Measurements from ENCODE around the gene BZW1. TPM values are rescaled to one million over a fixed set of nuclear protein-coding genes. Genes with fewer than 3 reads are reported as not detected.
"Not testable (repeated sequence)": the region's sequence is repeated elsewhere in the genome, so short reads cannot be mapped to it uniquely, and the experiment has no call there.

Gene BZW1
- total RNA-seq, 2 experiments from 2014 or later: 497 to 509 TPM

DNA sequence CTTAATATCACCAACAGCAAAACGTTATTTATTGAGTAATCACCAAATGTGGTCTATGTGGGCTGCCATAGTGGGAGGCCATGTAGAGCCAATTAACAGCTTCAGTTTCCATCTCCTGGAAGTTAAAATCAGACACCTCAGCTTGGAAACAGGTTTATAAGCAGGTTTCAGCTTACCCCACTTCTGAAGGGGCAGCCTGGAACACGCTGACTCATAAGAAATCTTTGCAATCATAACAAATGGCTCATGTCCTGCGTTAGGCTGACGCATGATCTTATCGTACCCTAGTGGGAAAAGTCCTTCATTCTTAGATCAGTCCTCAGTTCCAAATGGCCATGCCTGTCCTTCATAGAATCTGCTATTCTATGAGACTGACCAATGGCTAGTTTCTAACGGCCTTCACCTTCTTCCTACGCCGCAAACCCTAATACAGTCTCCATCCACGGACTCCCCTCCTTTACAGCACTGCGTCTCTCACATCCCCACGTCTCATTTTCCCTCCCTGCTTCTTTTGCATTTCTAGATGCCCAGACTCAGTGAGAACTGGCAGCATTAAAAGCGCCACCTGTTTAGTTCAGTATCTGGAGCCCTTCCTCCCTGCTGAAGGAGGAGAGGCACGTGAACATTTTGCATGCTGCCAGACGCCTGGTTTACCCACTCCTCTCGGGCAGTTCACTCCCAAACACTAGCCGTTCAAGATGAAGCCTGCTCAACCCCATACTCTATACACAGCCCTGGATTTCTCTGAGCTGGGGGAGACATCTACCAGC is 24.2 kb upstream of the BZW1 start:
- CTCF ChIA-PET: no interaction called here
- POLR2A ChIA-PET: interaction anchor here (0.9 kb wide), 1 partner anchor 26 kb away, joined by 5 read pairs; no protein-coding TSS in a partner anchor

DNA sequence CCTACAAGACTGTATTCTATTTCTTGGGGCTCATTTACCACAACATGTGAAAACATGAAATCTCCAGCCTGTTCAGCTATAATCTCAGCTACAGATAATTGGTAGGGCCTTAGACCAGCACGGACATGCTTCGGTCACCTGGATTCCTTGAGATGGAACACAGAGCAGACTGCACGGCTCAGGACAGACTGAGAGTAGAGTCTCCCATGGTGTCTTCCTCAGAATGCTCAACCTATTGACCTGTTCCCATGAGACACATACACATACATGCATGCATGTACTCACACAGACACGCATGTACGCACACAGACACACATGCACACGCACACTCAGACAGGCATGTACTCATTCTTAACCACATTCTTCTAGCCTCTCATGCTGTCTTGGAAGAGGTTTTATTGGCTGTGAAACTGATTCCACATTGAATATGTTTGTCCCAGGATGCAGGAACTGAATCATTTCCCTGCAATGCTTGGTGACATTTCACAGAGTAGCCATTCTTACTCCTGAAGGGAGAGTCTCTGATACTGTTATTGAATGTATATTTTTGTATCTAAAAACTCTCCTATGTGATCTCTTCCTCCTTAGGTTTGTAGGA is 23.5 kb upstream of the BZW1 start:
- POLR2A ChIA-PET: no interaction called here
- CTCF ChIA-PET: no interaction called here

DNA sequence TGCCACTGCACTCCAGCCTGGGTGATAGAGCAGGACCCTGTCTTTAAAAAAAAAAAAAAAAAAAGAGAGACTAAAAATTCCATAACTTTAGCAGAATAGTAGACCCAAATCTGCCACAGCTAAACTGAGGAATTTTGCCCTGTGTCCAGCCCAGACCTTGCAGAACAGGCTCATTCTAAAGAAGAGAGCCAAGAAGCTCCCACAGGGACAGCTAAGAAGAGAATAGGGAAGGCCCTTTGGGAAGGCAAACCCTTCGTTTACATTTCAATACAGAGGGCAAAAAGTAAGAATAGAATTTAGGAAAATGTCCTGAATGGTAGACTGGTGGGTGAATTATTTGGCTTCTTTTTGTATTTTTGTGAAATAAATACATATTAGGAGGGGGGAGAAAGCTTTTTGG is 21.5 kb upstream of the BZW1 start:
- POLR2A ChIA-PET: interaction anchor here (0.6 kb wide), 2 partner anchors 112 to 212 kb away, joined by 4 read pairs; no protein-coding TSS in a partner anchor
- CTCF ChIA-PET: interaction anchor here (0.6 to 0.8 kb wide), 2 partner anchors 10 to 22 kb away, joined by 3 read pairs; no protein-coding TSS in a partner anchor

- CTCF ChIA-PET: no interaction called here
Observed at GRCh38 chr2:200791905-200792304, 19.8 kb upstream of the BZW1 start.

GRCh38 chr2:200794143-200794542 is 17.6 kb upstream of the BZW1 start:
- ChIA-PET POLR2A (no interaction called here), CTCF (no interaction called here)

More at GRCh38 chr2:200791905-200792304, 19.8 kb upstream of the BZW1 start:
- POLR2A ChIA-PET: no interaction called here

DNA sequence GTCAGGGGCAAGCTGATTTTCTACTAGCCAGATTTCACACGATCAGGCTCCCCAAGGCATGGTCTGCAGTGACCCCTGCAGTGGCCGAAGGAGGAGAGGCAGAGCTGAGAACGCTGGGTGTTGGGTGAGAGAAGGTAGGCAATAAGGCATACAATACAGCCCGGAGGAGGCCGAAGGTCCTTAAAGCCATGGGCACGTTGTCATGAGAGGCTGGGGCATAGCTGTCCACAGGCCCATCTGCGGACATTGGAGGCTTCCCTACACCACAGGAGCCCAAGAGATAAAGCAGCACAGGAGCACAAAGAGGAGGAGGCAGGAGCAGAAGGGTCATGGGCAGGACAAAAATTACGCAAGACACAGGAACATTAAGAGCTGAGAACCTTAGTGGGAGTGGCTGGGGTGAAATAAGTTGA is 16.7 kb upstream of the BZW1 start:
- ChIA-PET CTCF (no interaction called here), POLR2A (no interaction called here)

- ChIA-PET POLR2A (interaction anchor here (0.6 kb wide), 2 partner anchors 8 to 13 kb away, joined by 3 read pairs; no protein-coding TSS in a partner anchor), CTCF (no interaction called here)
Observed at GRCh38 chr2:200796561-200796960, 15.1 kb upstream of the BZW1 start.

GRCh38 chr2:200797242-200797770 is 14.4 kb upstream of the BZW1 start:
- POLR2A ChIA-PET: interaction anchor here (0.6 kb wide), 1 partner anchor 9 kb away, joined by 3 read pairs; no protein-coding TSS in a partner anchor
- CTCF ChIA-PET: no interaction called here

DNA sequence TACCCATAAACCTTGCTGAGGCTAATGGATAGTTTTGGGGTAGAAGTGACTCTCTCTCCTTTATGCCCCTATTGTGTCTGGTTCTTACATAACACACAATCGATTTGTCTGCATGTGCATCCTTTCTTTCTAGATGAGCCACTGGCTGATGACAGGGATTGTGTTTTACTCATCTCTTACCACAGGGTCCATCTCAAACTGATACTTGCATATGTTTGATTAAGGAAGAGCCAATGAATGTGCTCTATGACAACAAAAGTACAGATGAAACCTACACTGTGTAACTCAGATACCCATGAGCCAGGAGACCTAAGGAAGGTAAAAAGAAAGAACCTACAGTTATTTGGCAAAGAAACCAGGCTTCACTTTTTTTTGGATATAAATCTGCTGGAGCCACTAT is 13.2 kb upstream of the BZW1 start:
- CTCF ChIA-PET: interaction anchor here (0.6 kb wide), 1 partner anchor 379 kb away, joined by 5 read pairs; no protein-coding TSS in a partner anchor
- POLR2A ChIA-PET: no interaction called here

GRCh38 chr2:200800458-200800857 is 11.3 kb upstream of the BZW1 start:
- ChIA-PET CTCF (interaction anchor here (1.1 kb wide), 1 partner anchor 10 kb away, joined by 3 read pairs; no protein-coding TSS in a partner anchor), POLR2A (no interaction called here)

GRCh38 chr2:200801431-200801830 is 10.3 kb upstream of the BZW1 start:
- POLR2A ChIA-PET, CTCF ChIA-PET: not testable (repeated sequence)

DNA sequence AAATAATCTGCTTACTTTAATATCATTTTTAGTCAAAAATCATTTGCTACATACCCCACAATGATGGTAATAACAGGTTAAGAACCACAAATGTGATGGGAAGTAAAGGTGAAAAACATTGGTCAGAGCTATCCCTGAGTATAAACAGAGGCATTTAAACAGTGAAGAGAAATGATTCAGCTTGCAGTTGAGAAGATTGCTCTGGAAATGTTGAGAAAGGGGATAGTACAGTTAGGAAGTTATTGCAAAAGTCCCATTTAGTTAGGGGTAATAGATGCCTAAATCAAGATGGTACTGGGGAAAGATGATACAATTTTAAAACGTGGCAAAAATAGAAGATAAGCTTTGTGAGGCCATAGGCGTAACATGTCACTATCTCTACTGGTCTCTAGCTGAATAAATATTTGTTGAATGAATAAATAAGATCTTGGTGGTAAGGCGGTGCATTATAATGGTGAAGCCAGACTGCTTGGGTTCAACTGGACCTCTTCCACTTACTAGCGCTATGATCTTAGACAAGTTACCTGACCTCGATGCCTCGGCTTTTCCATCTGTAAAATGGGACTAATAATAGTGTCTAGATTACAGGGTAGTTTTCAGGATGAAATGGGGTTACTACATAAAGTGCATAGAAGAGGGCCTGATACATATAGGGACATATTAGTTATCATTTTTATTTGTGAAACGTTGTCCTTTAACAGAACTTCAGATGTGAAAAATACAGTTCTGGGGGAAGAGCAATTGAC is 2.0 kb upstream of the BZW1 start:
- ChIA-PET POLR2A (interaction anchor here (0.6 kb wide), 2 partner anchors 14 to 66 kb away, joined by 3 to 5 read pairs; no protein-coding TSS in a partner anchor), CTCF (no interaction called here)

DNA sequence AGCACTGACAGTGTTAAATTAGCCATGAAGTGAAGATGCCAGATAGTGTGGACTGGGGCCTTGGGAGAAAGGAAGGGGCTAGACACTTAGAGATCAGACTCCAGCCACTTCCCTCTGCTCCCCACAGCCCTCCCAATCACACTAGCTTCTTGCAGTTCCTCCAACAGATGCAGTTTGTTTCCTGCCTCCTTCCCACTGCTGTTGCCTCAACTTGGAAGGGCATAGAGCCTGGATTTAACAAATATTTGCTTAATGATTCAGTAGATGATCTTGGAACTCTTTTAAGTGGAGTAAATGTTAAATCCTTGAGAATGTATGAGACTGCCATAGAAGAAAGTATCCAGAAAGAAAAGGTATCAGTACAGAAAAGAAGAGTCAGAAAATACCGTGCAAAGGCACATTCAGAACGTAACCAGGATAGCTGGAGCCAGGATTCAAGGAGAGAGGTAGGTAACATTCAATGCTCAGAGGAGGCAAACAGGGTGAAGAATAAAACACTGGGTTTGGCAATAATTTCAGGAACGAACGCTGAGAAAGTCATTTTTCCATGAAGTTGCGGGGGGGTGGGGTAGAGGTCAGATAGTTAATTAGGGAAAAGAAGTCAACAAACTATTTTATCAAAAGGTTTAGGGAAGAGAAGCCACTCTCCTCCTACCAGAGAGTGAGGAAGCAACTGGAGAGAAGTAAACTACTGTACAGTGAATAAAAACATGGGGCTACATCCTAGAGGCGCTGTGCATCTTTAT is 1.3 kb upstream of the BZW1 start:
- POLR2A ChIA-PET: interaction anchor here (0.6 to 1.3 kb wide), 3 partner anchors 14 to 97 kb away, joined by 3 to 7 read pairs (median 4); partner anchors contain the start of gene CLK1
- CTCF ChIA-PET: interaction anchor here (0.6 to 3.5 kb wide), 2 partner anchors 54 to 97 kb away, joined by 5 to 9 read pairs; no protein-coding TSS in a partner anchor

- ChIA-PET CTCF (interaction anchor here (3.5 kb wide), 1 partner anchor 97 kb away, joined by 9 read pairs; no protein-coding TSS in a partner anchor), POLR2A (interaction anchor here (1.3 kb wide), 2 partner anchors 54 to 98 kb away, joined by 4 to 7 read pairs; partner anchors contain the start of gene CLK1)
Observed at GRCh38 chr2:200810998-200811332, 745 bp upstream of the BZW1 start.

DNA sequence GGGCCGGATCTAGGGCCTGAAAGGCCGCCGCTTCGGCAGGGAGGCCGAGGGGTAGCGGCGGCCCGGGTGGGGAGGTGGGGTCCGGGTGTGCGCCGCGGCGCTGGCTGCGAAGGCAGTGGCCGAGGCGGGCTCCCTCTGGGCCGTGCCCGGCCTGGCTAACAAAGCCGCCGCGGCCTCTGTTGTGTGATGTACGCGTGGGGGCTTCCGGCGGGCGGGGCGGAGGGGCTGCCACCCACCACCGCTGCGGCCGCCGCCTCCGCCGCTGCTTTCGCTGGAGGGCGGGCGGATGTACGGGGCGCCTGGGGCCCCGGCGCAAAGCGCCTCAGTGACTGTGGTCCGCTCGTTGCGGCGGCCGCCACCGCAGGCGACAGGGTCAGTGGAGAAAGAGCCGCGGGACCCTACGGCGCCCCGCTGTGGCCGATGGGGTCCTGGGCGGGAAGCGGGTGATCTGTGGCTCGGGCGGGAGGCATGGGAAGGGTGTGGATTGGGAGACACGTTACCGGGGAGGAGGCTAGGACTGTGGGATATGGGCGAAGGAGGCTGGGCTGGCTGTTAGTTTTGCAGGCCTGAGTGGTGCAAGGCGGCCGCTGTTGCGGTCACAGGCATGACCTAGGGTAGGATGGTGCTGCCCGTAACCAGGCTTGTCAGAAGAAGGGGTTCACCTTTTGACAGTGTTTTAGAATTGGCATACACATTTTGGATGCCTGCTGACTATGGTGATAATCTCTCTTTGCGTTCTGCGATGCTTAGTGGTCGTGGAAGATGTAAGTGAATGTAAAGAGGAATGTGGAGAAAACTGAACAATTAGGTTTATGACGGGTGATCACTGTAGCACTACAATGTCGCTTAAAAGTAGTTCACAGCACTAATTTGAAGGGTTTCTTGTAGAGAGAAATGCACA is 662 bp downstream of the BZW1 start:
- POLR2A ChIA-PET: interaction anchor here (1.0 to 3.1 kb wide), 4 partner anchors 47 to 99 kb away, joined by 3 to 16 read pairs (median 6); partner anchors contain the start of gene CLK1

GRCh38 chr2:200814276-200814815 is 2.6 kb downstream of the BZW1 start:
- CTCF ChIA-PET: interaction anchor here (0.7 to 1.0 kb wide), 2 partner anchors 50 to 111 kb away, joined by 3 read pairs; partner anchors contain the start of gene CLK1
- POLR2A ChIA-PET: interaction anchor here (0.6 to 3.1 kb wide), 7 partner anchors 14 to 101 kb away, joined by 3 to 26 read pairs (median 5); partner anchors contain the start of gene CLK1

More for the DNA sequence above, 662 bp downstream of the BZW1 start:
- CTCF ChIA-PET: interaction anchor here (3.5 kb wide), 1 partner anchor 99 kb away, joined by 9 read pairs; no protein-coding TSS in a partner anchor

- POLR2A ChIA-PET: interaction anchor here (1.0 to 3.1 kb wide), 4 partner anchors 44 to 102 kb away, joined by 4 to 26 read pairs (median 14); partner anchors contain the start of gene CLK1
- CTCF ChIA-PET: interaction anchor here (1.0 kb wide), 1 partner anchor 49 kb away, joined by 3 read pairs; the partner anchor contains the start of gene CLK1
Observed at GRCh38 chr2:200814917-200815316, 3.2 kb downstream of the BZW1 start.

All from activated CD8-positive, alpha-beta memory T cell treated with anti-CD3 and anti-CD28 coated beads for 36 hours (primary cell).